CD14-positive monocyte (primary cell): ENCODE data around the gene CNTNAP2. TPM values are rescaled to one million over a fixed set of nuclear protein-coding genes. Genes with fewer than 3 reads are reported as not detected.

Experiments
- DNase-seq, 3 donors: peaks; one replicate each; pipeline ENCODE4 v3.0.0-alpha.2; 2011 to 2022
- H2AFZ ChIP-seq: 2 replicates; pipeline ENCODE4 v1.6.0; 2012; ENCODE audit warnings: mild to moderate bottlenecking, low read depth, low read length, inconsistent platforms; ENCODE audit not compliant: insufficient read depth, poor library complexity, severe bottlenecking
- H3K27ac ChIP-seq, 2 donors: 1 replicate in 1 of 2; 2 replicates in 1 of 2; pipeline ENCODE4 v1.5.1; 2012 to 2013; ENCODE audit warnings: low read length in 2 of 2, control low read depth in 1 of 2, inconsistent platforms in 1 of 2, low read depth in 1 of 2, mild to moderate bottlenecking in 1 of 2
- H3K27me3 ChIP-seq, 2 donors: one replicate each; pipeline versions ENCODE4 v1.6.0 to v1.6.1; 2011 to 2013; ENCODE audit warnings: low read length in 2 of 2; ENCODE audit not compliant: control insufficient read depth in 2 of 2, insufficient read depth in 2 of 2
- H3K36me3 ChIP-seq, 2 donors: replicated peaks in 1 of 2; 1 replicate in 1 of 2; 2 replicates in 1 of 2; pipeline versions ENCODE4 v1.5.1 to v1.6.1; 2012 to 2013; ENCODE audit warnings: low read length in 2 of 2, control low read depth in 1 of 2, inconsistent platforms in 1 of 2, mild to moderate bottlenecking in 1 of 2; ENCODE audit not compliant: insufficient read depth in 2 of 2, control insufficient read depth in 1 of 2
- H3K4me1 ChIP-seq, 2 donors: 1 replicate in 1 of 2; 2 replicates in 1 of 2; pipeline versions ENCODE4 v1.5.1 to v1.6.1; 2012 to 2013; ENCODE audit warnings: low read length in 2 of 2, control low read depth in 1 of 2, inconsistent platforms in 1 of 2, mild to moderate bottlenecking in 1 of 2, moderate library complexity in 1 of 2; ENCODE audit not compliant: insufficient read depth in 2 of 2, control insufficient read depth in 1 of 2
- H3K4me2 ChIP-seq: replicated peaks from 2 replicates; pipeline ENCODE3; 2012; ENCODE audit warnings: low read length, moderate library complexity, mild to moderate bottlenecking; ENCODE audit not compliant: poor library complexity, severe bottlenecking; ENCODE audit errors: extremely low read depth
- H3K4me3 ChIP-seq, 3 experiments: fragments of 200-600 bp in 1 of 3; sonication (generic) in 1 of 3; replicated peaks in 1 of 3; 1 replicate in 2 of 3; 2 replicates in 1 of 3; pipeline ENCODE4 v1.5.1; 2011 to 2013; ENCODE audit warnings: low read length in 3 of 3, mild to moderate bottlenecking in 3 of 3, control low read depth in 2 of 3, low read depth in 2 of 3, inconsistent platforms in 1 of 3, moderate library complexity in 1 of 3
- H3K79me2 ChIP-seq: 2 replicates; pipeline ENCODE4 v1.6.0; 2012; ENCODE audit warnings: mild to moderate bottlenecking, control low read depth, inconsistent platforms, low read length, moderate library complexity; ENCODE audit not compliant: insufficient read depth
- H3K9ac ChIP-seq: 2 replicates; pipeline ENCODE4 v1.6.0; 2017; ENCODE audit warnings: low read length, mild to moderate bottlenecking; ENCODE audit not compliant: insufficient read depth, poor library complexity, severe bottlenecking
- H3K9me3 ChIP-seq, 2 donors: replicated peaks in 1 of 2; 1 replicate in 1 of 2; 2 replicates in 1 of 2; pipeline versions ENCODE4 v1.5.1 to v1.6.1; 2012 to 2013; ENCODE audit warnings: low read length in 2 of 2, control low read depth in 1 of 2; ENCODE audit not compliant: control insufficient read depth in 1 of 2, insufficient read depth in 1 of 2
- H4K20me1 ChIP-seq: 2 replicates; pipeline ENCODE4 v1.6.0; 2012; ENCODE audit warnings: mild to moderate bottlenecking, low read length, control low read depth, moderate library complexity; ENCODE audit not compliant: insufficient read depth
- H3K27ac Mint-ChIP-seq, 7 donors: one replicate each; pipeline ENCODE4 v1.8.0; 2020; ENCODE audit warnings: mild to moderate bottlenecking in 7 of 7, mixed read lengths in 7 of 7, moderate library complexity in 6 of 7, inconsistent platforms in 2 of 7
- H3K27me3 Mint-ChIP-seq, 3 donors: one replicate each; pipeline ENCODE4 v1.8.0; 2021 to 2022; ENCODE audit warnings: low read depth in 3 of 3, mild to moderate bottlenecking in 3 of 3, mixed read lengths in 3 of 3, moderate library complexity in 3 of 3, inconsistent platforms in 1 of 3
- H3K36me3 Mint-ChIP-seq, 2 donors: one replicate each; pipeline ENCODE4 v1.8.0; 2020; ENCODE audit warnings: mixed read lengths in 2 of 2, inconsistent platforms in 1 of 2, mild to moderate bottlenecking in 1 of 2
- H3K4me1 Mint-ChIP-seq: one replicate; pipeline ENCODE4 v1.8.0; 2020; ENCODE audit warnings: mild to moderate bottlenecking, mixed read lengths
- H3K4me3 Mint-ChIP-seq, 2 donors: one replicate each; pipeline ENCODE4 v1.8.0; 2020; ENCODE audit warnings: mild to moderate bottlenecking in 2 of 2, mixed read lengths in 2 of 2, moderate library complexity in 1 of 2
- H3K9me3 Mint-ChIP-seq, 7 donors: one replicate each; pipeline ENCODE4 v1.8.0; 2020 to 2022; ENCODE audit warnings: mixed read lengths in 7 of 7, mild to moderate bottlenecking in 6 of 7, moderate library complexity in 6 of 7, inconsistent platforms in 2 of 7
- CTCF ChIP-seq: fragments of 200-600 bp; IDR thresholded peaks from one replicate; pipeline ENCODE4 v1.8.0; 2022; ENCODE audit warnings: antibody characterized with exemption, mild to moderate bottlenecking
- WGBS: methylation state at CpG from one replicate; pipeline ENCODE4 v1.1.5; 2013; ENCODE audit warnings: missing lambda C conversion rate; ENCODE audit not compliant: insufficient coverage; 5-methylcytosine and 5-hydroxymethylcytosine counted together
- intact Hi-C, 2 donors: fragments of 100-400 bp; cut with micrococcal nuclease; formaldehyde crosslinking; loops; one replicate each; pipeline versions ENCODE4 v1.15.0 to v1.15.1; 2023
- polyA plus RNA-seq, 3 donors: library from polyadenylated mRNA; depleted of rRNA in 1 of 3; unstranded in 2 of 3; stranded (reverse) in 1 of 3; fragments of 300-500 nt in 2 of 3; fragments of >200 nt in 1 of 3; fragmentation: Illumina TruSeq in 2 of 3; gene quantifications; 1 replicate in 2 of 3; 2 replicates in 1 of 3; pipeline ENCODE4 v1.2.3, GENCODE V29; 2012 to 2021

The CNTNAP2 gene
- polyA plus RNA-seq, 3 donors, result 0.01 TPM; not detected in 2

GRCh38 chr7:148146346-148146745 is 2029.7 kb downstream of the CNTNAP2 start:
- Histone ChIP-seq H3K9me3 (peaks cover 0 to 4% of the 10 kb centered on the region in 2 donors), H3K36me3 (no peaks in the 10 kb centered on the region), H2AFZ (no peak overlapping the region), H3K4me2 (no peak overlapping the region), H3K27ac (no peak overlapping the region), H3K4me3 (no peak overlapping the region), H3K27me3 (no peaks in the 10 kb centered on the region), H3K9ac (no peak overlapping the region), H3K79me2 (no peaks in the 10 kb centered on the region), H3K4me1 (no peaks in the 10 kb centered on the region), H4K20me1 (no peaks in the 10 kb centered on the region)
- peaks cover 0 to 8% (median 2%) of the 10 kb centered on the region in 7 donors for H3K9me3 Mint-ChIP-seq
- no peaks in the 10 kb centered on the region for H3K36me3 Mint-ChIP-seq
- H3K4me3 Mint-ChIP-seq, result no peak overlapping the region
- WGBS, result no CpG with 5 or more reads among the region's 2 CpGs
- no peak overlapping the region for H3K27ac Mint-ChIP-seq
- no peak for DNase-seq
- no peaks in the 10 kb centered on the region for H3K4me1 Mint-ChIP-seq
- TF ChIP-seq CTCF, result no peak
- intact Hi-C loops, result no loop called here
- H3K27me3 Mint-ChIP-seq, result no peaks in the 10 kb centered on the region

- no peaks in the 10 kb centered on the region for H3K36me3 Mint-ChIP-seq
- TF ChIP-seq CTCF, result no peak
- Histone ChIP-seq H3K79me2 (no peaks in the 10 kb centered on the region), H2AFZ (no peak overlapping the region), H3K9ac (no peak overlapping the region), H3K4me1 (no peaks in the 10 kb centered on the region), H4K20me1 (no peaks in the 10 kb centered on the region), H3K4me2 (no peak overlapping the region), H3K27ac (no peak overlapping the region), H3K36me3 (no peaks in the 10 kb centered on the region), H3K4me3 (no peak overlapping the region), H3K27me3 (no peaks in the 10 kb centered on the region), H3K9me3 (peaks cover 6% of the 10 kb centered on the region in 2 donors)
- intact Hi-C loops, result no loop called here
- H3K27me3 Mint-ChIP-seq, result no peaks in the 10 kb centered on the region
- H3K9me3 Mint-ChIP-seq, result peaks cover 0 to 15% (median 8%) of the 10 kb centered on the region in 7 donors
- DNase-seq, result no peak
- H3K27ac Mint-ChIP-seq, result no peak overlapping the region
- H3K4me1 Mint-ChIP-seq, result no peaks in the 10 kb centered on the region
- no peak overlapping the region for H3K4me3 Mint-ChIP-seq
- WGBS, result 100% methylated on average over 1 of the region's 6 CpGs
Measured at GRCh38 chr7:148147438-148147837, 2030.8 kb downstream of the CNTNAP2 start.
